ENCODE results near the gene METTL25B.

DNA sequence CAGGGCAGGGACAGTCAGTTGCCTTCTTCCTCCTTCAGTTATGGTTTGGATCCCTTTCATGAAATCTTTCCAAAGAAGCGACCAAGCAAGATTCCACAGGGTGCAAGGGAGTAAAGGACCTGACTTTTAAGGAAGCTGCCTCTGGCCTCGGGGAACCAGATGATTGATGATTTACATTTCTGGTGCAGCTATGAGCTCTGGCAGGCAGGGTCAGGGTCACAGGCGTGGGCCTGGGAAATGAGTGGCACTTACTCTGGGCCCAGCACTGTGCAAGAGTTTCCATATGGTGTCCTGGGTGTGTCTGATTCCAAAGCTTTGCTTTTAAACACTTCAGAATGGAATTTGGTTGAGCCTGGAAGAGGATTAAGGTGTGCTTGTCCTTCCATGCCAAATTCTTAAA, 15.6 kb upstream of the METTL25B start:
- TF ChIP-seq, protein P1, sequence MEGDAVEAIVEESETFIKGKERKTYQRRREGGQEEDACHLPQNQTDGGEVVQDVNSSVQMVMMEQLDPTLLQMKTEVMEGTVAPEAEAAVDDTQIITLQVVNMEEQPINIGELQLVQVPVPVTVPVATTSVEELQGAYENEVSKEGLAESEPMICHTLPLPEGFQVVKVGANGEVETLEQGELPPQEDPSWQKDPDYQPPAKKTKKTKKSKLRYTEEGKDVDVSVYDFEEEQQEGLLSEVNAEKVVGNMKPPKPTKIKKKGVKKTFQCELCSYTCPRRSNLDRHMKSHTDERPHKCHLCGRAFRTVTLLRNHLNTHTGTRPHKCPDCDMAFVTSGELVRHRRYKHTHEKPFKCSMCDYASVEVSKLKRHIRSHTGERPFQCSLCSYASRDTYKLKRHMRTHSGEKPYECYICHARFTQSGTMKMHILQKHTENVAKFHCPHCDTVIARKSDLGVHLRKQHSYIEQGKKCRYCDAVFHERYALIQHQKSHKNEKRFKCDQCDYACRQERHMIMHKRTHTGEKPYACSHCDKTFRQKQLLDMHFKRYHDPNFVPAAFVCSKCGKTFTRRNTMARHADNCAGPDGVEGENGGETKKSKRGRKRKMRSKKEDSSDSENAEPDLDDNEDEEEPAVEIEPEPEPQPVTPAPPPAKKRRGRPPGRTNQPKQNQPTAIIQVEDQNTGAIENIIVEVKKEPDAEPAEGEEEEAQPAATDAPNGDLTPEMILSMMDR (IDR thresholded peaks at IDR 0.05 in 8 of 11, conservative IDR thresholded peaks at IDR 0.05 in 3 of 11): no peak
- TF ChIP-seq POLR2A (IDR thresholded peaks at IDR 0.05) (no peak), POLR2AphosphoS5 (IDR thresholded peaks at IDR 0.05) (no peak)
